ENCODE measurements around the gene LRRC8D. TPM values are rescaled to one million over a fixed set of nuclear protein-coding genes. Genes with fewer than 3 reads are reported as not detected.

LRRC8D gene
- total RNA-seq, 1 experiment from 2014 or later, result 36.2 TPM

DNA sequence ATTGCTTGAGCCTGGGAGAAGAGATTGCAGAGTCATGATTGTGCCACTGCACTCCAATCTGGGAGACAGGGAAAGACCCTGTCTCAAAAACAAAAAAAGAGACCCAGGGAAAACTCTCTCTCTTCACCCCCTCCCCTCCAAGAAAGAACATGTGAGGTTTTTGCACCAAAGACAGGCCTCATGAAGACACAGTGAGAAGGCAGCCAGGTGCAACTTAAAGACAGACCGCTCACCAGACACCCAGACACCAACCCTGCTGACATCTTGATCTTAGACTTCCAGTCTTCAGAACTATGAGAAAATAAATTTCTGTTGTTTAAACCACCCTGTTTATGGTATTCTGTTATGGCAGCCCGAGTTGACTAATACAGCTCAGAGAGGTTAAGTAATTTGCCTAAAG lies 13.3 kb upstream of the LRRC8D start:
- no peak for DNase-seq (ENCODE audit: low read depth)

DNA sequence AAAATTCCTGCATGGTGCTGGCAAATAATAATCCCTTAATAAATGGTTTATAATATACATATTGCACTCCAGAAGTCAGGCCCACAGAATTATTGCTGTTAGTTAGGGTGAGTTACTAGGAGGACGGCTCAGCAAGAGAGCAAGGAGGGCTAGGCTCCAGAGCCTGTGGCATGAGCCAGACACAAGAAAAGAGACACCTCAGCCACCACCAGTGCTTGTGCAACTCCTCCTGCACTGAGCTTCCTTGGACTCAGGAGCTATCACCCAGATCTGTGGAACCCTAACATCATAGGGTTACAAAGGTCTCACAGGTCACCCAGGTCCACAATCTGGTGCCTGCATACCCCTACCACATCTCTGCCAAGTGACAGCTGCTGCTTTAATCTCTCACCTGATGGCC lies 12.8 kb upstream of the LRRC8D start:
- DNase-seq (ENCODE audit: low read depth), result no peak

GRCh38 chr1:89808441-89809117 lies 12.3 kb upstream of the LRRC8D start:
- peak; percentile 37 for DNase-seq (ENCODE audit: low read depth)

DNA sequence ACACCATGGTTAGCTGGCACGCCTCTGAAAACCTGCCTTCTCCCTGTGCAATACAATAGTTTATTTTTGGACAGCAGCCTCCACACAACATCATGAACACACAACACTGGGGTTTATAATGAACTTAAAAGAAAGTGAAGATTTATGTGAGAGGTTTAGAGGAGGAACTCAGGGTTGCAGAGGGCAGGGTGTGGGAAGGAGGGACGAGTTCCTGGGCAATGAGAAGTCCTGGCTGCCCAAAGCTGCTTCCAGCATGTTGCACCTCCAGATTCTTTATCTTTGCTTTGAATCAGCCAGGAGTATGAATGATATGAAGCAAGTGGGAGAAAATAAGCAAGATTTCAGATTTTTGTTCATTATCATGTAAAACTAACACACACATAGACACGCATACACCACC lies 11.3 kb upstream of the LRRC8D start:
- no peak for DNase-seq (ENCODE audit: low read depth)

DNA sequence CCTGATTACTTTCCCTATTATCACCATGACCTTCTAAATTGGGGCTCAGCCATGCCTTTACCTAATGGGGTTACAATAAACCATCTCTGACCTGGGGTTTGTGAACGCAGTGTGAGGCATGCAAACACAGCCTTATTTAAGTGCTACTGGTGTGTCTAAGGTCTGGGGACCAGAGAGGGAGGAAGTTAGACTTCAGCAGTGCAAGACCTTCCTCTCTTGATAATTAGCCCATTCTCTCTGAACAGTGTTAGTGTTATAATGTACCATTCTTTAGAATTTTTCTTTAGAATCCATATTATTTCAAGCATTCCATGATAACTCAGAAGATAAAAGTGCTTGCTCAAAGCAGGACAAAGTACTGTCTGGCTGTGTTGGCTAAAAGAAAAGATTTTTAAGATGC lies 10.5 kb upstream of the LRRC8D start:
- no peak for DNase-seq (ENCODE audit: low read depth)

- no peak for DNase-seq (ENCODE audit: low read depth)
Measured at GRCh38 chr1:89810880-89811279, 10.0 kb upstream of the LRRC8D start.

DNA sequence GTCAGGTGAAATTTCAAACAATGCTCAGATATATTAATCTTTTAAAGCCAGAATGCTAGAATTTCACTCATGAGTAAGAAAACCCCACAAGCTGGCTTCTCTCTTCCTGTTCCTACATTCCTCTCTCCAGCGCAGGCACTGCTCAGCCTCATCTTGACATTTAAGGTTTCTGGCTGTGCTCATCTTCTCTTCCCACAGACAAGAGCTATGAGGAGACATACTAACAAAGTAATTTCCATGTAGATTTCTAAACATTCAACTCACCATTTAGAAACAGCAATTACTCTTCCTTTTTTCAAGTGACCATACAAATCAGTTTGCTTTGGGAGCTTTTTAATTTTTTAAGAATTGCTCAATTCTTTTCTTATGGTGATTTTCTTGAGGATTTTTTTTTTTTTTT lies 7.8 kb upstream of the LRRC8D start:
- DNase-seq (ENCODE audit: low read depth), result no peak

DNA sequence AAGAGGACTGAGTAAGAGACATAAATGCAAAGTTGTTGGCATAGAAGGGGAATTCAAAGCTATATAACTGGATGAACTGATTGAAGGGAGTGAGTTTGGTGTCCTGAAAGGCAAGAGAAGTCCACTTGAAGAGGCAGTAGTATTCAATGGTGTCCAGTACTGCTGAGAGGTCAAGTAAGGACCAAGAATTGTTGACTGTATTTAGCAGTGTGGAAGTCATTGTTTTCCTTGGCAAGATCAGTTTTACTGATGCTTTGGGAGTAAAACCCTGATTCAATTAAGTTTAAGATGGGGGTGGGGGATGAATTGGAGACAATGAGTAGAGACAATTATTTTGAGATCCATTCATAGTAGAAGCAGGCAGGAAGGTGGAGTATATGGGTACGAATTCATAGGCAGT lies 5.8 kb upstream of the LRRC8D start:
- DNase-seq (ENCODE audit: low read depth), result no peak

DNA sequence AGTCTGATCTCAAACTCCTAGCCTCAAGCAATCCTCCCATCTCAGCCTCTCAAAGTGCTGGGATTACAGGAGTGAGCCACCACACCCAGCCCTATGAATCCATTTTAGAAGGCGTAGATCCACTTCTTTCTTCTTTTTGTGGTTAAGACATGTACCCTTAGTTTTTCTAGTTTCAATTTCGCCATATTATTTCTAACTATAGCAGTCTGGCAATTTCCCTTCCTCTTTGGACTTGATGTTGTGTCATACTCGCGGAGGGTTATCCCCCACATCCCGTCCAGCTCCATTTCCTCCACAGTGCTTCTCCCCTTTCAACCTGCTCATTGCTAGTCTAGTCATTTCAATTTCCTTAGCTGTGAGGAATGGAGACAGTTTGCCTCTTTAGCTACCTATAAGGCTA lies 5.2 kb upstream of the LRRC8D start:
- DNase-seq (ENCODE audit: low read depth), result no peak

- DNase-seq (ENCODE audit: low read depth), result no peak
Measured at GRCh38 chr1:89816366-89816765, 4.5 kb upstream of the LRRC8D start.

DNA sequence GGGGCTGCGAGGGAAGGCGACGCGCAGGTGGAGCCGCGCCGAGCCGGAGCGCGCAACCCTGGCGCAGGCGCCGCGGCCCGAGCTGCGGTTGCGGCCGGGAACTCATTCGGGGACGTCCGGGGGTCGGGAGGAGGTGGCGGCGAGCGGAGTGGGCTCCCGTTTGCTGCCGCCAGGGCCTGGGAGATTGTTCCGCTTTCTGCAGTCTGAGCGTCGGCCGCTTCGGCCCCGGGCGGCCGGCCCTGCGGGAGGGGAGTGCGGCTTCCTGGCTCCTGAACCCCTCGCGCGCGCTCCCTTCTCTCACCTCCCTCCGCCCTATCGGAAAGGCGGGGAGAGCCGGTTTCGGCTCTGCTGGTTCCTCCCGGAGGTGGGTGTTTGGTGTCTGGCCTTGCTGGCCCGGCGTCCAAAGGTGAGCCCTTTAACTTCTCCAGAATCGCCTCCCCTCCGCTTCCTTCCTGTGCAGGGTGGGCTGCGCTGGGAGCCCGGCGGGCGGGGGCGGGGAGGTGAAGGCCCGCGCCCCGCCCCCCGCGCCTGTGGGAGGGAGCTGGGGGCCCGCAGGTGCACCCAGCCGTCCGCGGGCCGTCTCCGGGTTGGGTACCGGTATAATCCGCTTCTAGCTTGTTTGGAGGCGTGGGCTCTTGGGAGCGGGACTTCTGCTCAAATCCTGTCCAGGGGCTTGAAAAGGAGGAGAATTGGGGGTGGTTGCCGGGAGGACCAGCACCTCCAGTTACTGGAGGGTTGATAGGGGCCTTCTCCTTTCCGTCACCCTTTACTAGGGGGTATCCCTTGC lies 683 bp downstream of the LRRC8D start:
- DNase-seq (ENCODE audit: low read depth), result peak; percentile 63

GRCh38 chr1:89822109-89822962 lies 1.5 kb downstream of the LRRC8D start:
- peak; percentile 30 for DNase-seq (ENCODE audit: low read depth)

DNA sequence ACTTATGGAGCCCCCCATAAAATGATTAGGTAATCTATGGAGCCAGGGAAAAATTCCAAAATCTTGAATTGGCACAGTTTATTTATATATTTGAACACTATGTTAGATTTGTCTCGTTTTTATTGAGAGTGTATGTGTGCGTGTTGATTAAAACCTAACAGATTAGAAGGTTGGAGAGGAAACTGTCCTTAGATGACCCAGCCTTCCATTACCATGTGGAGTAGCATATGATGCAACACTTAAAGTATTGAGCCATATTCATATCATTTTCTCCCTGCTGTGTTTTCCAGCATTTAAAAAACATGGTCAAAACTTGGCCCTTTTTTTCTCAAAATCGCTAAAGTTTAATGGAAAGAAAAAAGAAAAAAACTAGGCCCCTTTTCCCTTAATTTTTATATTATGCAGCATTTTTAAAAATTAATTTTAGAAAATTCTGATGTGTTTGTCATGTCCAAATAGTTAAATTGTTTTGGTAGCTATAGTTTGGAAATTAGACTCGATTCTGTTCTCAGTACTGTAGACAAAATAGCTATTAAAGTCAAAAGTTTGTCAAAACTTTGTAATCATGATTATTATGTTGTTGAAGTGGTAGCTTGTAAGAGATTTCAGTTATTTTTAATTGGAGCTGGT lies 2.3 kb downstream of the LRRC8D start:
- no peak for DNase-seq (ENCODE audit: low read depth)

GRCh38 chr1:89823679-89824292 lies 3.0 kb downstream of the LRRC8D start:
- DNase-seq (ENCODE audit: low read depth), result no peak

- no peak for DNase-seq (ENCODE audit: low read depth)
Measured at GRCh38 chr1:89826594-89826993, 5.8 kb downstream of the LRRC8D start.

- no peak for DNase-seq (ENCODE audit: low read depth)
Measured at GRCh38 chr1:89827330-89827729, 6.5 kb downstream of the LRRC8D start.

- no peak for DNase-seq (ENCODE audit: low read depth)
Measured at GRCh38 chr1:89827902-89828301, 7.1 kb downstream of the LRRC8D start.

GRCh38 chr1:89829186-89829585 lies 8.4 kb downstream of the LRRC8D start:
- no peak for DNase-seq (ENCODE audit: low read depth)

DNA sequence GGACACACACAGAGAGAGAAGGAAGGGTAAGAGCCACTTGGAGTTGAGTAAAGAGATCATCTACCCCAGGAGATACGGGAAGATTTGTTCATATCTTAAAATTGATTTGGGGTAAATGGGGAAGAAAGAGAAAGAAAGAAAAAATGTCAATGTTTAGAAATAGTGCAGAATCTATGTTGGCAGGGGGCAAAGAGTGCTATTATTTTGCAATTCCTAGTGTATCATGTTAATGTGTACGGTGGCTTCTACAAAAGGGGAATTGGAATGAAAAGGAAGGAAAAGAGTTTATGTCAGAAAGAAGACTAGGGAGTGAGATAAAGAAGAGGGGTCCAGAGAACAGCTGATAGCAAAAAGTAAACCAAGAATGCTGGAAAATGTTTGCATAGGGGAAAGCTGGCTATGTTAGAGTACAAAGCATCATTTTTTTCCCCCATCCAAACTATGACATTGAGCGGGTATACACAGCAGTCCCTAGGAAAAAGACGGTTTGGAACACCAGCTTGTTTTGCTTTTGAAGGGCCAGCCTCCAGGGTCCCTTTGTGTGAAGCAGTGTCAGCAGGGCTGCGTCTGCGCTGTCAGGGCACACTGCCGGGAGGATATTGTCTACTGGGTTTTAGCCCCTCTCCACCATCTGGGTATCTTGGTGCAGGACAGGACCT lies 10.8 kb downstream of the LRRC8D start:
- no peak for DNase-seq (ENCODE audit: low read depth)

GRCh38 chr1:89832496-89833127 lies 11.8 kb downstream of the LRRC8D start:
- DNase-seq (ENCODE audit: low read depth), result no peak
